ENCODE results near the gene IMMP2L. TPM values are rescaled to one million over a fixed set of nuclear protein-coding genes. Genes with fewer than 3 reads are reported as not detected.

The IMMP2L gene
- polyA plus RNA-seq, 1 of the 3 experiments (the other 2 are of a cell fraction): 10.7 TPM

DNA sequence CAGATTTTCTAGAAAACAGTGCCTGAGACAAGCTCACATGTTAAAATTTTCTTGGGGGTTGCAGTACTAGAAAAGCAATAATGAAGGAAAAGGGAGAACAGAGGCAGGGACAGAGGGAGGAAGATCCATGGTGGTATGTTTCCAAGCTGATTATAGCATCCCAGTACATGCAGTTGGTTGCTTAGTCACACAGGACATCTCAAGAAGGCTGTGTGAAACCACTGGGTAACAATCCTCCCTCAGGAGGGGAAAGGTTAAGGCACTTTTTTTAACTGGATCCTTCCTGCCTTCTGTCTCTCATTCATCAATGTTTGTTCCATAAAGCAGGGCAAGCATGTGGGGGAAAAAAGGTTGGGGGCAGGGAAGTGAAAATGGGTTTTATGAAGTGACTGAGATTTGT, 6.1 kb upstream of the IMMP2L start:
- Histone ChIP-seq H3K4me1 (ENCODE audit: control insufficient read depth in 1 of 2, insufficient read depth in 2 of 2, low read depth in 1 of 2, low read length in 1 of 2) (no peaks in the 10 kb centered on the region; a peak in 1 of 4 replicates), H3K4me2 (no peak overlapping the region), H3K9ac (no peak overlapping the region), H3K27ac (ENCODE audit: low read depth in 2 of 2, low read length in 1 of 2) (no peak overlapping the region), H3K36me3 (replicated peaks in 1 of 2; ENCODE audit: control insufficient read depth in 1 of 2, insufficient read depth in 2 of 2, low read length in 1 of 2) (no peaks in the 10 kb centered on the region), H3K9me2 (0 out of 2 replicates have a peak, but pooled peaks cover 3% of the 10 kb centered on the region), H3K4me3 (ENCODE audit: low read depth in 2 of 2, low read length in 1 of 2) (no peak overlapping the region), H3K79me2 (ENCODE audit: insufficient read depth) (no peaks in the 10 kb centered on the region), H2AFZ (ENCODE audit: low read depth) (no peak overlapping the region), H4K20me1 (ENCODE audit: insufficient read depth) (no peaks in the 10 kb centered on the region), H3F3A (replicated peaks; ENCODE audit: insufficient read depth) (no peaks in the 10 kb centered on the region), H3K9me3 (no peaks in the 10 kb centered on the region; the same call in 1 of the 2 replicates), H3K27me3 (ENCODE audit: insufficient read depth) (no peaks in the 10 kb centered on the region)
- TF ChIP-seq TEAD4 (IDR thresholded peaks at IDR 0.05; ENCODE audit: borderline replicate concordance, insufficient read depth): no peak
- no peak for TF ChIP-seq EP300 (IDR thresholded peaks at IDR 0.05; ENCODE audit: borderline replicate concordance in 1 of 2, low read depth in 1 of 2, low read length in 1 of 2)
- no peak for TF ChIP-seq POLR2AphosphoS5 (IDR thresholded peaks at IDR 0.05; ENCODE audit: low read depth, low read length)
- TF ChIP-seq CHD2 (IDR thresholded peaks at IDR 0.05; ENCODE audit: low read length, partially characterized antibody): no peak
- POLR2A ChIA-PET: no interaction called here
- CTCF ChIA-PET: no interaction called here
- DNase-seq: no peak

DNA sequence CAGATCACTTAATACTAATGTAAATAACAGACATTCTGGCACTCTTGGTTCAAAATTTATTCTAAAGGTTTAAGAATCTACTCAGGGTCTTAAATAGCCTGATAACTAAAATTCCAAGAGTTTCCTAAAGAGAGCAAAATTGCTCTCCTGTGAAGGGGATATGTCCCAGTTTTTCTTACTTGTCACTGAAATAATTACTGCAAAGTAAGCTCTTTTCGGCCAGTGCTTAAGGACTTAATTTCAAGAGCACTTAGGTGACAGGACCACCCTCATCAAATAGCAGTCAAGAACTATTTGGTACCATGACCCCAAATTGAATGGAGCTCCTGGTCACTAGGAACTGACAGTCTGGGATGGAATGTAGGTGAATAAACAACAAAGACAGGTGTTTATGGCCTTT, 1.8 kb upstream of the IMMP2L start:
- TF ChIP-seq RFX5 (IDR thresholded peaks at IDR 0.05; ENCODE audit: low read length) (no peak), SIN3A (IDR thresholded peaks at IDR 0.05; ENCODE audit: borderline replicate concordance, low read depth, low read length) (no peak), MXI1 (IDR thresholded peaks at IDR 0.05; ENCODE audit: low read depth, low read length) (no peak), TCF12 (IDR thresholded peaks at IDR 0.05) (no peak), POLR2AphosphoS5 (IDR thresholded peaks at IDR 0.05; ENCODE audit: low read depth, low read length) (no peak), TAF1 (IDR thresholded peaks at IDR 0.05; ENCODE audit: borderline replicate concordance, low read depth, low read length) (no peak), GATA2 (CRISPR knock-in tag; IDR thresholded peaks at IDR 0.05) (no peak), ELF1 (IDR thresholded peaks at IDR 0.05) (no peak), FOXJ3 (CRISPR knock-in tag; IDR thresholded peaks at IDR 0.05) (no peak), CHD2 (IDR thresholded peaks at IDR 0.05; ENCODE audit: low read length, partially characterized antibody) (no peak), NRF1 (IDR thresholded peaks at IDR 0.05; ENCODE audit: low read depth, low read length) (no peak), FOSL2 (IDR thresholded peaks at IDR 0.05; ENCODE audit: borderline replicate concordance, low read depth) (no peak), NFIC (IDR thresholded peaks at IDR 0.05; ENCODE audit: borderline replicate concordance) (no peak), RXRA (IDR thresholded peaks at IDR 0.05; ENCODE audit: borderline replicate concordance, low read depth) (no peak), RAD21 (IDR thresholded peaks at IDR 0.05; ENCODE audit: low read length) (no peak), JUND (IDR thresholded peaks at IDR 0.05) (no peak), GABPA (IDR thresholded peaks at IDR 0.05; ENCODE audit: low read depth) (no peak)
- TF ChIP-seq, protein P1, sequence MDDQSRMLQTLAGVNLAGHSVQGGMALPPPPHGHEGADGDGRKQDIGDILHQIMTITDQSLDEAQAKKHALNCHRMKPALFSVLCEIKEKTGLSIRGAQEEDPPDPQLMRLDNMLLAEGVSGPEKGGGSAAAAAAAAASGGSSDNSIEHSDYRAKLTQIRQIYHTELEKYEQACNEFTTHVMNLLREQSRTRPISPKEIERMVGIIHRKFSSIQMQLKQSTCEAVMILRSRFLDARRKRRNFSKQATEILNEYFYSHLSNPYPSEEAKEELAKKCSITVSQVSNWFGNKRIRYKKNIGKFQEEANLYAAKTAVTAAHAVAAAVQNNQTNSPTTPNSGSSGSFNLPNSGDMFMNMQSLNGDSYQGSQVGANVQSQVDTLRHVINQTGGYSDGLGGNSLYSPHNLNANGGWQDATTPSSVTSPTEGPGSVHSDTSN (IDR thresholded peaks at IDR 0.05): no peak
- TF ChIP-seq, protein P2, sequence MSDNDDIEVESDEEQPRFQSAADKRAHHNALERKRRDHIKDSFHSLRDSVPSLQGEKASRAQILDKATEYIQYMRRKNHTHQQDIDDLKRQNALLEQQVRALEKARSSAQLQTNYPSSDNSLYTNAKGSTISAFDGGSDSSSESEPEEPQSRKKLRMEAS (IDR thresholded peaks at IDR 0.05; ENCODE audit: low read depth): no peak
- TF ChIP-seq, protein P3, sequence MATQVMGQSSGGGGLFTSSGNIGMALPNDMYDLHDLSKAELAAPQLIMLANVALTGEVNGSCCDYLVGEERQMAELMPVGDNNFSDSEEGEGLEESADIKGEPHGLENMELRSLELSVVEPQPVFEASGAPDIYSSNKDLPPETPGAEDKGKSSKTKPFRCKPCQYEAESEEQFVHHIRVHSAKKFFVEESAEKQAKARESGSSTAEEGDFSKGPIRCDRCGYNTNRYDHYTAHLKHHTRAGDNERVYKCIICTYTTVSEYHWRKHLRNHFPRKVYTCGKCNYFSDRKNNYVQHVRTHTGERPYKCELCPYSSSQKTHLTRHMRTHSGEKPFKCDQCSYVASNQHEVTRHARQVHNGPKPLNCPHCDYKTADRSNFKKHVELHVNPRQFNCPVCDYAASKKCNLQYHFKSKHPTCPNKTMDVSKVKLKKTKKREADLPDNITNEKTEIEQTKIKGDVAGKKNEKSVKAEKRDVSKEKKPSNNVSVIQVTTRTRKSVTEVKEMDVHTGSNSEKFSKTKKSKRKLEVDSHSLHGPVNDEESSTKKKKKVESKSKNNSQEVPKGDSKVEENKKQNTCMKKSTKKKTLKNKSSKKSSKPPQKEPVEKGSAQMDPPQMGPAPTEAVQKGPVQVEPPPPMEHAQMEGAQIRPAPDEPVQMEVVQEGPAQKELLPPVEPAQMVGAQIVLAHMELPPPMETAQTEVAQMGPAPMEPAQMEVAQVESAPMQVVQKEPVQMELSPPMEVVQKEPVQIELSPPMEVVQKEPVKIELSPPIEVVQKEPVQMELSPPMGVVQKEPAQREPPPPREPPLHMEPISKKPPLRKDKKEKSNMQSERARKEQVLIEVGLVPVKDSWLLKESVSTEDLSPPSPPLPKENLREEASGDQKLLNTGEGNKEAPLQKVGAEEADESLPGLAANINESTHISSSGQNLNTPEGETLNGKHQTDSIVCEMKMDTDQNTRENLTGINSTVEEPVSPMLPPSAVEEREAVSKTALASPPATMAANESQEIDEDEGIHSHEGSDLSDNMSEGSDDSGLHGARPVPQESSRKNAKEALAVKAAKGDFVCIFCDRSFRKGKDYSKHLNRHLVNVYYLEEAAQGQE (IDR thresholded peaks at IDR 0.05; ENCODE audit: low read depth, low read length): no peak
- Histone ChIP-seq H4K20me1 (ENCODE audit: insufficient read depth) (no peaks in the 10 kb centered on the region), H3K27ac (ENCODE audit: low read depth in 2 of 2, low read length in 1 of 2) (no peak overlapping the region), H3K79me2 (ENCODE audit: insufficient read depth) (no peaks in the 10 kb centered on the region), H3K4me3 (ENCODE audit: low read depth in 2 of 2, low read length in 1 of 2) (no peak overlapping the region), H3K36me3 (replicated peaks in 1 of 2; ENCODE audit: control insufficient read depth in 1 of 2, insufficient read depth in 2 of 2, low read length in 1 of 2) (no peaks in the 10 kb centered on the region), H2AFZ (ENCODE audit: low read depth) (no peak overlapping the region), H3K9me3 (no peaks in the 10 kb centered on the region), H3K9me2 (0 out of 2 replicates have a peak, but pooled peaks cover 3% of the 10 kb centered on the region), H3K27me3 (ENCODE audit: insufficient read depth) (no peaks in the 10 kb centered on the region), H3F3A (replicated peaks; ENCODE audit: insufficient read depth) (no peaks in the 10 kb centered on the region), H3K4me1 (ENCODE audit: control insufficient read depth in 1 of 2, insufficient read depth in 2 of 2, low read depth in 1 of 2, low read length in 1 of 2) (peaks cover 14 to 28% of the 10 kb centered on the region in 2 experiments; a peak in 3 of 4 replicates), H3K4me2 (no peak overlapping the region), H3K9ac (no peak overlapping the region)
- ChIA-PET POLR2A (no interaction called here), CTCF (interaction anchor here (0.7 to 1.1 kb wide), 2 partner anchors 422 to 895 kb away, joined by 3 to 4 read pairs; no protein-coding TSS in a partner anchor)
- 0% methylated on average over 1 of the region's 1 CpG for WGBS (ENCODE audit: low lambda C conversion rate)
- DNase-seq: no peak

Data from SK-N-SH (cell line).